Activated CD4-positive, CD25-positive, alpha-beta regulatory T cell treated with anti-CD3 and anti-CD28 coated beads, Interleukin-2, amount 50 U/mL, for 24 hours (primary cell): ENCODE data around the gene TMEM132D.

Experiments
- ATAC-seq, 2 donors: fragments of 150-1000 bp; cut with Tn5 transposase; one replicate each; pipeline ENCODE4 v1.10.0; 2021; ENCODE audit warnings: mild to moderate bottlenecking in 1 of 2, moderate library complexity in 1 of 2

The TMEM132D gene

DNA sequence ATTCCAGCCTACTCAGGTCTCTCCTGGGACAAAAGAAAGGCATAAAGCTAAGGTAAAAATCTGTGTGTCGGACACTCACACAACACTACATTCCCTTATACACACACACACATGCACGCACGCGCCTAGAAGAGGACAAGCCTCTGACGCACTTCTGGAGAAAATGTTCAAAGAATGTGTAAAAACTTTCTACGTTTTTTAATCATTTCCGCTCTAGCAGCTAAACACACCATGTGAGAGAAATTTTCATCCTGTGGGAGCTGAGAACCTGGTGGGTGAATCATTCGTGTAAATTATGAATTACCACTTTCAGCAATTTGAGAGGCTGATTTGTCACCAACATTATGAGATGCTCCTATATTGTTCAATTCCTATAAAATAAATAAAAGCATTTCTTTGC lies 494.5 kb downstream of the TMEM132D start:
- no peak for ATAC-seq

GRCh38 chr12:129404556-129404955 lies 499.3 kb downstream of the TMEM132D start:
- no peak for ATAC-seq

- ATAC-seq: no peak
These were observed 502.3 kb downstream of the TMEM132D start for GRCh38 chr12:129401572-129401971.

GRCh38 chr12:129394177-129394825 lies 509.5 kb downstream of the TMEM132D start:
- no peak for ATAC-seq

GRCh38 chr12:129393357-129393937 lies 510.4 kb downstream of the TMEM132D start:
- no peak for ATAC-seq

DNA sequence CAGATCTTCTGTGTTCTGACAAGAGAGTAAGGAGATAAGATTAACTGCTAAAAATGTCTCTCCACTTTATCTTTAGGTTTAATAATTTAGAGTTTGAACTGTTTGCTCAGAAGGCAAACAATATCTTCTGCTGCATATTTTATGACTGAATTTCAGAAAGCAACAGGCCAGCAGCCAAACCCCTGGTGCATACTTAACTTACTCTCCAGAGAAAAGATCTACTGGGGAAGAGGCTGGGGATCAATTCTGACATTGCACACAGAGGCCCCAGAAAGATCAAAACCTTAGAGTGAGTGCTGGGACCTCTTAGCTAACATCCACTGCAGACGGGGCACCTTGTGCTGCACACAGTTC lies 518.2 kb downstream of the TMEM132D start:
- ATAC-seq: no peak

- ATAC-seq: no peak
These were observed 519.9 kb downstream of the TMEM132D start for GRCh38 chr12:129383956-129384355.

DNA sequence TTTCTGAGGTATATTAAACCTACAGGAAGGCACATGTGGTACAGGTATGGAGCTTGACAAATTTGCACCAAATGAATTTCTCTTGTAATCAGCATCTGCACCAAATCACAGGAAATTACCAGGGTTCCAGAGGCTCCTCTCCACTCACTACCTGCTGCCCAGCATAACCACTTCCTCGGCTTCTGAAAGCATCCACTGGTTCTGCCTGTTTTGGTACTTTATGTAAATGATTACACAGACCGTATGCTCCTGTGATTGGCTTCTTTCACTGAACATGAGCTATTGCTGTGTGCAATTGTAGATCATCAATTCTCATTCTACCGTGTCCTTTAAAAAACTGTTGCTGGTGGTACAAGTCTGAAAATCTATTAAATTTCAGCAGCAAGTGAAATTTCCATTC lies 522.1 kb downstream of the TMEM132D start:
- no peak for ATAC-seq

DNA sequence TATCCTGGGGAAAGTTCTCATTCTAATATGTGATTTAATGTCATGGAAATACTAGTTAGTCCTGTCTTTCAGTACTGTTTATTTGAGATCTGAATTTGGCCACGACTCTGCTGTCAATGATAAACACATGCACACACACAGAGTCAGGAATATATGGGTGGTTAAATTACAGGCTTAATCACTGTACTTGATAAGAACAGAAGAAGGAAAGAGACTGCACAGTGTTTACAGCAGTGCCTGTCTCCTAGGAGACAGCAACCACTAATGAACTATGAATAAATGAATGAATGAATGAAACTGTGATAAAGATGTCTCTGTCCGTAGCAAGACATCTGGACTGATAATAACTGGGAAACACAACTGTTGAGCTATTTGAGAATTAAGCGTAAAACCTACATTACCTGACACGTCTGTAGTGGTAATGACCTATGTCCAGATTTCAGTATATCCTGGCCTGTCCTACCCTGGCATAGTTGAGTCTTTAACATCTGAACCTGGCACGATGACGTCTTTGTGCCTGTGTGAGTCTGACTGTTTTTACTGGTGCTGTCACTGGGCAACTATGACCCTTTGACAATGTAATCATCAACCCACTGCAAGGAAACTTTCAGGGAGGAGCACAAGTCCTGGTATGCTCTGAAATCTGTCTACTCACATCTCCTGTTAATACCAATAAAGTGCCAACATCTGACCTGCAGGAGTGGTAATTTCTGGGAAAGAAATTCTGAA lies 524.6 kb downstream of the TMEM132D start:
- ATAC-seq: no peak

- ATAC-seq: no peak
These were observed 525.3 kb downstream of the TMEM132D start for GRCh38 chr12:129378496-129378895.

DNA sequence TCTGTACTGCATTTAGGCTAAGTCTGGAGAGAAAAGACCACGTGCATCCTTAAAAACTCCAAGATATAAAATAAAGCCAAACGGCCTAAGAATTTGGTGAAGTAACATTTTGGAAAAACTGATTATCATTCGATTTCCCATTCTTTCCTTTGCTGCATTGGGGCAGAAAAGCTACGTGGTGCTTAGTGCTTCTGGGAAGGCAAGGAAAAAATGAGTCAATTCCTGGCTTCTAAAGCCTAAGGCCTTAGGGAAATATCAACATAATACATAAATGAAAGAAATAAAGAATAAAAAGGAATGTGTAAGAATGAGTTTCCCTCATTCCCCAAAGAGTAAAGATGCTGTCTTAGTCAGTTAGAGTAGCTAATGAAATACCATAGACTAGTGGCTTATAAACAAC lies 530.1 kb downstream of the TMEM132D start:
- no peak for ATAC-seq

DNA sequence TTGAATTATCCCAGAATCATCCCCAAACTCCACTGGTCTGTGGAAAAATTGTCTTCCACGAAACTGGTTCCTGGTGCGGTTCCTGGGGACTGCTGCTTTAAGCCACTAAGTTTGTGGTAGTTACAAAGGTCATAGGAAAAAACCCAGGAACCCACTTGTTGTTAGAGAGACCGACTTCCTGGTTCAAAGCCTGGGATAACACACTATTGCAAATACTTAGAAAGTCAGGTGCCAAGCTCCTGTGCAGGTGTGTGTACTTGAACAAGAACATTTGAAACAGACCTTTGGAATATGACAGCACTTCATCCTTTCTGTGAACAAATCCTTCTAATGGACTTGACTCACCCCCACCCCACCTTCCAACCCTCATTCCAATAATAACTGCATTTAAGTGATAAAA lies 530.9 kb downstream of the TMEM132D start:
- ATAC-seq: no peak

DNA sequence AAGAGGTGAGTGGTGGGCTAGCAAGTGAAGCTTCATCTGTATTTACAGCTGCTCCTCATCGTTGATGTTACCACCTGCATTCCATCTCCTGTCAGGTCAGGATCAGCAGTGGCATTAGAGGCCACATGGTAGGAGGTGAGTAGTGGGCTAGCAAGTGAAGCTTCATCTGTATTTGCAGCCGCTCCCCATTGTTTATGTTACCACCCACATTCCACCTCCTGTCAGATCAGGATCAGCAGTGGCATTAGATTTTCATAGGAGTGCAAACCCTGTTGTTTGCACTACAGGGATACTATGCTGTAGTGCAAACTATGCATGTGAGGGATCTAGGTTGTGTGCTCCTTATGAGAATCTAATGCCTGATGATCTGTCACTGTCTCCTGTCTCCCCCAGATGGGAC lies 531.5 kb downstream of the TMEM132D start:
- ATAC-seq: no peak

DNA sequence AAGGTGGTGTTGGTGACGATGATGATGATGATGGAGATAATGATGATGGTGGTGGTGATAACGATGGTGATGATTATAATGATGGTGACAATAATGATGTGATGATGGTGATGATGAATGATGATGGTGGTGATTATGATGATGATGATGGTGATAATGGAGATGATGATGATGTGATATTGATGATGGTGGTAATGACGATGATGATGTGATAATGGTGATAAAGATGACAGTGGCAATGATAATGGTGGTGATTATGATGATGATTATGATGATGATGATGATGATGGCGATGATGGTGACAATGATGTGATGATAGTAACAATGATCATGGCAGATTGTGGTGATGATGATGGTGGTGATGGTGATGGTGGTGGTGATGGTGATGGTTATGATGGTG lies 532.6 kb downstream of the TMEM132D start:
- no peak for ATAC-seq

GRCh38 chr12:129366656-129367055 lies 537.2 kb downstream of the TMEM132D start:
- no peak for ATAC-seq

- no peak for ATAC-seq
These were observed 540.8 kb downstream of the TMEM132D start for GRCh38 chr12:129363041-129363440.

DNA sequence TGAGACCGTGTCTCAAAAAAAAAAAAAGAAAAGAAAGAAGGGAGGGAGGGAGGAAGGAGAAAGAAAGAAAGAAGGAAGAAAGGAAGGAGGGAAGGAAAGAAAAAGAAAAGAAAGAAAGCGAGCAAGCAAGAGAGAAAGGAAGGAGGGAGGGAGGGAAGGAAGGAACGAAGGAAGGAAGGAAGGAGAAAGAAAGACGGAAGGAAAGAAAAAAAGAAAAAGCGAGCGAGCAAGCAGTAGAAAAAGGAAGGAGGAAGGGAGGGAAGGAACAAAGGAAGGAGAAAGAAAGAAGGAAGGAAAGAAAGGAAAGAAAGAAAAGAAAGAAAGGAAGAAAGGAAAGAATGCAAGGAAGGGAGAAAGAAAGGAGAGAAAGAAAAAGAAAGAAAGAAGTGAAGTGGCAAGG lies 546.6 kb downstream of the TMEM132D start:
- ATAC-seq: no peak

- no peak for ATAC-seq
These were observed 552.3 kb downstream of the TMEM132D start for GRCh38 chr12:129351481-129351880.

DNA sequence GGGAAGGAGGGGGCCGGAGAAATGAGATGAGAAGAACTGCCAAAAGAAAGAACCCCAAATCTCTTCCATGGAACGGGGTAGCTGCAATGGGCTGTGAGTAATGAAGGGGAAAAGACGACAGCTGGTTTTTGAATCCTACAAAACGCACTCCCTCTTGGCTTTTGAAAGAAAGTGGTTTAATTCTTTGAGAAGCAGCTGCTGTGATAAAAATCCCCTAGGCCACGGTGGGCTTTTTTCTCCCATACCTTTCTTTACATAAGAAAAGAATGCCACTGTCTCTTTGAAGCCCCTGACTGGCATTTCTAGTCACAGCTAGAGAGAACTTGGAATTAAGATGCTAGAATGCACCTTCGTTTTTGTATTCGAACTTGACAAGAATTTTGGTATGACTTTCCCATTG lies 564.5 kb downstream of the TMEM132D start:
- ATAC-seq: no peak

DNA sequence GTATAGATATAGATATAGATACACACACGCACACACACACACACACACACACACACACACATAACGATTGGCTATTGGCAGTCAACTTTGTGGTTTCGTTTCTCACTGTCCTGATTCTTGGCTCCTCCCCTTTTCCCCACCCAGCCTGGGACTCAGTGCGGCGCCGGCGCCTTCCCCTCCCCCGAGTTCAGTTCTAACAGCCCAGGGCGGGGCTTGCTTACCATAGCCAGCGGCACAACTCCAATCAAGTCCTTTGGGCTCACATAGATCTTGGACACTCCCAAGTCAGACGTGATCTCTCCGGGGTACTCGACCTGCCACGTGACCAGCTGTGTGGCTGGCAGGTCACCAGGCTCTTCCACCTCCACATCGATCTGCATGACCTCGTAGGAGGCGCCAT lies 566.4 kb downstream of the TMEM132D start:
- no peak for ATAC-seq

DNA sequence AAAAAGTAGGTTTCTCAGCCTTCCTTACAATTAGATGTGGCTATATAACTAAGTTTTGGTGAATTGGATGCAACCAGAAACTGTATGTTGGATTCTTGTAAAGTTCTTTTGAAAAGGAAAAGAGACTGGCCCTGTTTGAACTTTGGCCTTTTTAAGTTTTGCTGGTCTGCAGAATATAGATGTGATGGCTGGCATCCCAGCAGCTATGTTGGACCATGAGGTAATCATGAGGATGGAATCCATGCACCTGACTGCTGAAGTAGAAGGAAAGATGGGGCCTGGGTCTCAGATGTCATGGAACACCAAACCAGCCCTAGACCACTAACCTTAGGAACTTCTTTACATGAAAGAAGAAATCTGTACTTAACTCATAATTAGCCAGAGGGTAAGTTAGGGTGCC lies 568.1 kb downstream of the TMEM132D start:
- ATAC-seq: no peak

GRCh38 chr12:129332286-129332685 lies 571.5 kb downstream of the TMEM132D start:
- no peak for ATAC-seq

- ATAC-seq: no peak
These were observed 572.3 kb downstream of the TMEM132D start for GRCh38 chr12:129331356-129332085.

GRCh38 chr12:129328235-129328634 lies 575.6 kb downstream of the TMEM132D start:
- ATAC-seq: no peak
